Body of pancreas (tissue), 4 donors: ENCODE results near the gene ATP2B2.

ENCODE experiments used
- CTCF ChIP-seq, 7 experiments: fragments of 450-650 bp in 4 of 7; fragments of 200-600 bp in 3 of 7; sonication (generic) in 3 of 7; IDR thresholded peaks; one replicate each; pipeline ENCODE4 v1.5.1; 2016 to 2019; ENCODE audit warnings: antibody characterized with exemption in 7 of 7
- POLR2A ChIP-seq, 3 donors: fragments of 450-650 bp; IDR thresholded peaks; one replicate each; pipeline ENCODE4 v1.6.1; 2016; ENCODE audit warnings: antibody characterized with exemption in 3 of 3, mild to moderate bottlenecking in 2 of 3

- TF ChIP-seq CTCF (IDR thresholded peaks at IDR 0.05) (no peak), POLR2A (IDR thresholded peaks at IDR 0.05) (no peak)
Observed at GRCh38 chr3:10384541-10385360, 120.6 kb downstream of the ATP2B2 start.
